ENCODE results near the gene GSG1L.
"Not testable (repeated sequence)": the region's sequence is repeated elsewhere in the genome, so short reads cannot be mapped to it uniquely, and the experiment has no call there.

The GSG1L gene

GRCh38 chr16:27745348-27745747 is 318.2 kb downstream of the GSG1L start:
- H3K4me1 Mint-ChIP-seq (ENCODE audit: low read depth) = peaks cover 6% of the 10 kb centered on the region
- H3K4me3 Mint-ChIP-seq = no peak overlapping the region
- no peaks in the 10 kb centered on the region for H3K9me3 Mint-ChIP-seq
- H3K36me3 Mint-ChIP-seq (ENCODE audit: low read depth) = peaks cover 20% of the 10 kb centered on the region
- no peak for DNase-seq
- H3K27ac Mint-ChIP-seq = no peak overlapping the region
- H3K27me3 Mint-ChIP-seq = no peaks in the 10 kb centered on the region

- DNase-seq = no peak
- no peak overlapping the region for H3K4me3 Mint-ChIP-seq
- H3K27ac Mint-ChIP-seq = no peak overlapping the region
- no peaks in the 10 kb centered on the region for H3K27me3 Mint-ChIP-seq
- peaks cover 5% of the 10 kb centered on the region for H3K4me1 Mint-ChIP-seq (ENCODE audit: low read depth)
- peaks cover 22% of the 10 kb centered on the region for H3K36me3 Mint-ChIP-seq (ENCODE audit: low read depth)
- H3K9me3 Mint-ChIP-seq = no peaks in the 10 kb centered on the region
These were observed 319.6 kb downstream of the GSG1L start for GRCh38 chr16:27743963-27744362.

- not testable (repeated sequence) for H3K9me3 Mint-ChIP-seq, H3K27me3 Mint-ChIP-seq
- H3K36me3 Mint-ChIP-seq (ENCODE audit: low read depth) = peaks cover 24% of the 10 kb centered on the region
These were observed 320.5 kb downstream of the GSG1L start for GRCh38 chr16:27743001-27743400.

GRCh38 chr16:27742333-27742732 is 321.2 kb downstream of the GSG1L start:
- Mint-ChIP-seq H3K27me3 (no peaks in the 10 kb centered on the region), H3K27ac (no peak overlapping the region), H3K4me1 (ENCODE audit: low read depth) (no peaks in the 10 kb centered on the region), H3K9me3 (no peaks in the 10 kb centered on the region), H3K4me3 (no peak overlapping the region), H3K36me3 (ENCODE audit: low read depth) (peaks cover 24% of the 10 kb centered on the region)
- DNase-seq = no peak

More at GRCh38 chr16:27743001-27743400, 320.5 kb downstream of the GSG1L start:
- not testable (repeated sequence) for H3K4me3 Mint-ChIP-seq; DNase-seq; H3K27ac Mint-ChIP-seq; H3K4me1 Mint-ChIP-seq (ENCODE audit: low read depth)

- DNase-seq = no peak
- Mint-ChIP-seq H3K36me3 (ENCODE audit: low read depth) (peaks cover 28% of the 10 kb centered on the region), H3K9me3 (no peaks in the 10 kb centered on the region), H3K27ac (no peak overlapping the region), H3K4me1 (ENCODE audit: low read depth) (no peaks in the 10 kb centered on the region), H3K27me3 (no peaks in the 10 kb centered on the region), H3K4me3 (no peak overlapping the region)
These were observed 322.9 kb downstream of the GSG1L start for GRCh38 chr16:27740496-27741201.

- Mint-ChIP-seq H3K4me3 (no peak overlapping the region), H3K27me3 (no peaks in the 10 kb centered on the region), H3K27ac (no peak overlapping the region), H3K4me1 (ENCODE audit: low read depth) (no peaks in the 10 kb centered on the region), H3K36me3 (ENCODE audit: low read depth) (peaks cover 31% of the 10 kb centered on the region), H3K9me3 (no peaks in the 10 kb centered on the region)
- no peak for DNase-seq
These were observed 323.7 kb downstream of the GSG1L start for GRCh38 chr16:27739606-27740357.

GRCh38 chr16:27738596-27738995 is 324.9 kb downstream of the GSG1L start:
- DNase-seq = no peak
- H3K27ac Mint-ChIP-seq = no peak overlapping the region
- no peaks in the 10 kb centered on the region for H3K27me3 Mint-ChIP-seq
- no peak overlapping the region for H3K4me3 Mint-ChIP-seq
- H3K36me3 Mint-ChIP-seq (ENCODE audit: low read depth) = peaks cover 31% of the 10 kb centered on the region
- H3K4me1 Mint-ChIP-seq (ENCODE audit: low read depth) = no peaks in the 10 kb centered on the region
- H3K9me3 Mint-ChIP-seq = no peaks in the 10 kb centered on the region
